ENCODE measurements around the gene TCF4.

DNA sequence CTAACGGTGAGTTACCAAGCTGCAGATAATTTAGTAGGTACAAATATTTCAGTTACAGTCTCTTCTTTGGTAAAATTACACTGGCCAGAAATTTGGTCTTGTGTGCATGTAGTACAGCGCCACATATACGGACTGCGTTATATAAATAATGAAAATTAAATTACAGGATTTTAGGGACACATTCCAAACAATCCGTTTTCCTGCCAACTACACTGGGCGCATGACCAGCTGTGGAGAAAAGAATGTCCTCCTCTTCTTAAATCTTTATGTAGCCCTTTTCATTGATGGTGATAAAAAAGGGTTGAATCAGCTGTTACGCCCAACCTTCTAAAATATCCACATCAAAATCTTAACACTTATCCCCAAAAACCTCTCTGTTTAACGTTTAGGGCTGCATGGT, 37.5 kb downstream of the TCF4 start:
- TF ChIP-seq, protein P1, sequence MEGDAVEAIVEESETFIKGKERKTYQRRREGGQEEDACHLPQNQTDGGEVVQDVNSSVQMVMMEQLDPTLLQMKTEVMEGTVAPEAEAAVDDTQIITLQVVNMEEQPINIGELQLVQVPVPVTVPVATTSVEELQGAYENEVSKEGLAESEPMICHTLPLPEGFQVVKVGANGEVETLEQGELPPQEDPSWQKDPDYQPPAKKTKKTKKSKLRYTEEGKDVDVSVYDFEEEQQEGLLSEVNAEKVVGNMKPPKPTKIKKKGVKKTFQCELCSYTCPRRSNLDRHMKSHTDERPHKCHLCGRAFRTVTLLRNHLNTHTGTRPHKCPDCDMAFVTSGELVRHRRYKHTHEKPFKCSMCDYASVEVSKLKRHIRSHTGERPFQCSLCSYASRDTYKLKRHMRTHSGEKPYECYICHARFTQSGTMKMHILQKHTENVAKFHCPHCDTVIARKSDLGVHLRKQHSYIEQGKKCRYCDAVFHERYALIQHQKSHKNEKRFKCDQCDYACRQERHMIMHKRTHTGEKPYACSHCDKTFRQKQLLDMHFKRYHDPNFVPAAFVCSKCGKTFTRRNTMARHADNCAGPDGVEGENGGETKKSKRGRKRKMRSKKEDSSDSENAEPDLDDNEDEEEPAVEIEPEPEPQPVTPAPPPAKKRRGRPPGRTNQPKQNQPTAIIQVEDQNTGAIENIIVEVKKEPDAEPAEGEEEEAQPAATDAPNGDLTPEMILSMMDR (IDR thresholded peaks at IDR 0.05): no peak
- TF ChIP-seq POLR2AphosphoS5 (IDR thresholded peaks at IDR 0.05) (no peak), EP300 (IDR thresholded peaks at IDR 0.05) (no peak)

Data from sigmoid colon (tissue), 4 donors.